HepG2 (cell line): Measurements from ENCODE around the gene ATG2A. TPM values are rescaled to one million over a fixed set of nuclear protein-coding genes. Genes with fewer than 3 reads are reported as not detected.

ENCODE experiments used
- ATM ChIP-seq: fragments of 450-650 bp; IDR thresholded peaks from 2 replicates; pipeline ENCODE4 v1.7.1; 2017; ENCODE audit warnings: mild to moderate bottlenecking, borderline replicate concordance
- CENPT ChIP-seq: sonication (generic); formaldehyde crosslinking; IDR thresholded peaks from 2 replicates; pipeline ENCODE4 v1.8.0; 2022; ENCODE audit warnings: low read depth, mild to moderate bottlenecking, moderate library complexity, missing genetic modification reagents
- HDAC1 ChIP-seq: sonication (generic); formaldehyde crosslinking; IDR thresholded peaks from 2 replicates; pipeline ENCODE4 v1.5.1; 2020; ENCODE audit warnings: mild to moderate bottlenecking, missing genetic modification reagents
- NFYB ChIP-seq: sonication (generic); formaldehyde crosslinking; IDR thresholded peaks from 2 replicates; pipeline ENCODE4 v1.4.0; 2020; ENCODE audit warnings: missing genetic modification reagents
- NRL ChIP-seq: sonication (generic); formaldehyde crosslinking; IDR thresholded peaks from 2 replicates; pipeline ENCODE4 v1.5.0; 2020; ENCODE audit warnings: missing genetic modification reagents, mild to moderate bottlenecking, moderate library complexity, borderline replicate concordance
- SALL1 ChIP-seq: sonication (generic); formaldehyde crosslinking; IDR thresholded peaks from 2 replicates; pipeline ENCODE4 v1.8.0; 2022; ENCODE audit warnings: mild to moderate bottlenecking, missing genetic modification reagents
- SMARCE1 ChIP-seq: fragments of 450-650 bp; IDR thresholded peaks from 2 replicates; pipeline ENCODE4 v1.6.1; 2017; ENCODE audit warnings: borderline replicate concordance
- SP2 ChIP-seq: sonication (generic); formaldehyde crosslinking; IDR thresholded peaks from 2 replicates; pipeline ENCODE4 v1.5.1; 2020; ENCODE audit warnings: mild to moderate bottlenecking, missing genetic modification reagents
- TEAD2 ChIP-seq: sonication (generic); formaldehyde crosslinking; IDR thresholded peaks from 2 replicates; pipeline ENCODE4 v1.9.0; 2021; ENCODE audit warnings: missing genetic modification reagents
- ZBTB38 ChIP-seq: sonication (generic); formaldehyde crosslinking; IDR thresholded peaks from 2 replicates; pipeline ENCODE4 v1.5.1; 2020; ENCODE audit warnings: mild to moderate bottlenecking, missing genetic modification reagents
- ZFP41 ChIP-seq: sonication (generic); formaldehyde crosslinking; IDR thresholded peaks from 2 replicates; pipeline ENCODE4 v1.4.0; 2020; ENCODE audit warnings: mild to moderate bottlenecking, missing genetic modification reagents, borderline replicate concordance
- ZNF136 ChIP-seq: sonication (generic); formaldehyde crosslinking; IDR thresholded peaks from 2 replicates; pipeline ENCODE4 v1.8.1; 2022; ENCODE audit warnings: low read depth, mild to moderate bottlenecking, moderate library complexity, missing genetic modification reagents
- ZNF335 ChIP-seq: sonication (generic); formaldehyde crosslinking; IDR thresholded peaks from 2 replicates; pipeline ENCODE4 v1.4.0; 2020; ENCODE audit warnings: missing genetic modification reagents
- ZNF720 ChIP-seq: sonication (generic); formaldehyde crosslinking; IDR thresholded peaks from 2 replicates; pipeline ENCODE4 v1.4.0; 2020; ENCODE audit warnings: missing genetic modification reagents
- ZNF816 ChIP-seq: sonication (generic); formaldehyde crosslinking; IDR thresholded peaks from 2 replicates; pipeline ENCODE4 v1.8.0; 2022; ENCODE audit warnings: missing genetic modification reagents, mild to moderate bottlenecking, borderline replicate concordance
- ZNF83 ChIP-seq: sonication (generic); formaldehyde crosslinking; IDR thresholded peaks from 2 replicates; pipeline ENCODE4 v1.4.0; 2020; ENCODE audit warnings: missing genetic modification reagents, mild to moderate bottlenecking, borderline replicate concordance
- ZNF879 ChIP-seq: sonication (generic); formaldehyde crosslinking; IDR thresholded peaks from 2 replicates; pipeline ENCODE4 v1.8.1; 2023; ENCODE audit warnings: missing genetic modification reagents
- polyA plus RNA-seq, 8 experiments: library from polyadenylated mRNA; depleted of rRNA in 3 of 8; stranded (reverse) in 7 of 8; unstranded in 1 of 8; fragments of >200 nt; fragmentation: Illumina TruSeq in 4 of 8; extraction: Trizol in 4 of 8; gene quantifications; 2 replicates each; pipeline versions ENCODE4 v1.2.1 to v1.2.3, GENCODE V29; 2011 to 2016; ENCODE audit warnings: low read depth in 4 of 8, missing spikeins in 1 of 8, mixed read lengths in 1 of 8; ENCODE audit not compliant: insufficient read depth in 1 of 8
- total RNA-seq, 5 experiments: library from RNA; depleted of rRNA; stranded (reverse); fragments of >200 nt; fragmentation: Illumina TruSeq; extraction: Trizol; gene quantifications; 2 replicates each; pipeline ENCODE4 v1.2.3, GENCODE V29; 2016; ENCODE audit warnings: low read depth in 1 of 5
- TF ChIP-seq, protein P1 (sequence below): fragments of 450-650 bp; IDR thresholded peaks from 2 replicates; pipeline ENCODE4 v1.6.1; 2017
- TF ChIP-seq, protein P2 (sequence below): IDR thresholded peaks from 2 replicates; pipeline ENCODE4 v1.6.1; 2016; ENCODE audit warnings: mild to moderate bottlenecking
- TF ChIP-seq, protein P3 (sequence below): sonication (generic); formaldehyde crosslinking; IDR thresholded peaks from 2 replicates; pipeline ENCODE4 v1.8.1; 2023; ENCODE audit warnings: missing genetic modification reagents, inconsistent platforms, borderline replicate concordance
- TF ChIP-seq, protein P4 (sequence below): IDR thresholded peaks from 2 replicates; pipeline ENCODE4 v1.6.1; 2012; ENCODE audit warnings: low read length, improper control_type of control experiment
- TF ChIP-seq, protein P5 (sequence below), 2 experiments: fragments of 450-650 bp in 1 of 2; sonication (generic) in 1 of 2; formaldehyde crosslinking; IDR thresholded peaks; 2 replicates each; pipeline versions ENCODE4 v1.5.0 to v1.8.0; 2020 to 2022; ENCODE audit warnings: mild to moderate bottlenecking in 1 of 2, missing genetic modification reagents in 1 of 2

The ATG2A gene
- total and polyA plus RNA-seq, 2 of the 13 experiments (the other 11 are each of a cell fraction or from before 2014, with no cell fraction given): 6.7 to 8.0 TPM

DNA sequence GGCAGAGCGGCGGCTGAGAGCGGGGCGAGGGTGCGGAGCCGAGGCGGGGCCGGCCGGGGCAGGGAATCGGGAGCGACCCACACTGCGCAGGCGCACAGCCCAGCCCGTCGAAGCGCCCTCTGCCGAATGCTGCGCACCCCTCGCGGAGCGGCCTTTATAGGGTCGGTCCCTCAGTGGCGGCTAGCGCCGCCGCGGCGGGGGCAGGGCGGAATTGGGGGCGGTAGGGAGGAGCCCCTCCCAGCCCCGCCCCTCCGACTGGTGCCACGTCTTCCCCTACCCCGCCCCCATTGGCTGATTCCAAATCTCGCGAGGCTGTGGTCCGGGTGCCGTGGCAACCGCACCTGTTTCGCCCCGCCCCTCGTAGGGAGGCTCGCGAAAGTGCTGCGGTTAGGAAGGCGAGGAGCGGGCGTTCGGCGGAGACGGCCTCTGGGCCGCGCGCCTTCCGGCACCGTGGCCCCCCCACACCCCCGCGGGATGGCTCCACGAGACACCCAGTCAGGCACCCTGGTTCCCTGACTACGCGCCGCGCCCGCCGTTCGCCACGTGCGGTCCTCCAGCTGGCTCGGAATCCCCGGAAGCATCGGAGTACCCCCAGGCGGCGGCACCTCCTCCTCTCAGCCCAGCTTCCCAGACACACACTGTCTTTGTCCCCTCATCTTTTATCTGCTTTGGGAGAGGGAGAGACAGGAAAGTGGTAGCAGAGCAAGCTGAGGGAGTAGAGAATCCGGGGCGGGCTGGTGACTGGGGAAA is 38.3 kb downstream of the ATG2A start, which contains the start of gene EHD1 (continued):
- no peak for TF ChIP-seq CENPT
- TF ChIP-seq ZNF83 (CRISPR knock-in tag): no peak
- no peak for TF ChIP-seq ATM
- TF ChIP-seq, protein P1, sequence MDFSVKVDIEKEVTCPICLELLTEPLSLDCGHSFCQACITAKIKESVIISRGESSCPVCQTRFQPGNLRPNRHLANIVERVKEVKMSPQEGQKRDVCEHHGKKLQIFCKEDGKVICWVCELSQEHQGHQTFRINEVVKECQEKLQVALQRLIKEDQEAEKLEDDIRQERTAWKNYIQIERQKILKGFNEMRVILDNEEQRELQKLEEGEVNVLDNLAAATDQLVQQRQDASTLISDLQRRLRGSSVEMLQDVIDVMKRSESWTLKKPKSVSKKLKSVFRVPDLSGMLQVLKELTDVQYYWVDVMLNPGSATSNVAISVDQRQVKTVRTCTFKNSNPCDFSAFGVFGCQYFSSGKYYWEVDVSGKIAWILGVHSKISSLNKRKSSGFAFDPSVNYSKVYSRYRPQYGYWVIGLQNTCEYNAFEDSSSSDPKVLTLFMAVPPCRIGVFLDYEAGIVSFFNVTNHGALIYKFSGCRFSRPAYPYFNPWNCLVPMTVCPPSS: no peak
- TF ChIP-seq, protein P2, sequence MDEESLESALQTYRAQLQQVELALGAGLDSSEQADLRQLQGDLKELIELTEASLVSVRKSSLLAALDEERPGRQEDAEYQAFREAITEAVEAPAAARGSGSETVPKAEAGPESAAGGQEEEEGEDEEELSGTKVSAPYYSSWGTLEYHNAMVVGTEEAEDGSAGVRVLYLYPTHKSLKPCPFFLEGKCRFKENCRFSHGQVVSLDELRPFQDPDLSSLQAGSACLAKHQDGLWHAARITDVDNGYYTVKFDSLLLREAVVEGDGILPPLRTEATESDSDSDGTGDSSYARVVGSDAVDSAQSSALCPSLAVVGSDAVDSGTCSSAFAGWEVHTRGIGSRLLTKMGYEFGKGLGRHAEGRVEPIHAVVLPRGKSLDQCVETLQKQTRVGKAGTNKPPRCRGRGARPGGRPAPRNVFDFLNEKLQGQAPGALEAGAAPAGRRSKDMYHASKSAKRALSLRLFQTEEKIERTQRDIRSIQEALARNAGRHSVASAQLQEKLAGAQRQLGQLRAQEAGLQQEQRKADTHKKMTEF (CRISPR knock-in tag): peak; percentile 94
- no peak; the same call in 1 of the 2 replicates for TF ChIP-seq ZNF816 (CRISPR knock-in tag)
- TF ChIP-seq ZFP41 (CRISPR knock-in tag): no peak
- TF ChIP-seq NRL (CRISPR knock-in tag): no peak; the same call in none of the 2 replicates
- TF ChIP-seq, protein P3, sequence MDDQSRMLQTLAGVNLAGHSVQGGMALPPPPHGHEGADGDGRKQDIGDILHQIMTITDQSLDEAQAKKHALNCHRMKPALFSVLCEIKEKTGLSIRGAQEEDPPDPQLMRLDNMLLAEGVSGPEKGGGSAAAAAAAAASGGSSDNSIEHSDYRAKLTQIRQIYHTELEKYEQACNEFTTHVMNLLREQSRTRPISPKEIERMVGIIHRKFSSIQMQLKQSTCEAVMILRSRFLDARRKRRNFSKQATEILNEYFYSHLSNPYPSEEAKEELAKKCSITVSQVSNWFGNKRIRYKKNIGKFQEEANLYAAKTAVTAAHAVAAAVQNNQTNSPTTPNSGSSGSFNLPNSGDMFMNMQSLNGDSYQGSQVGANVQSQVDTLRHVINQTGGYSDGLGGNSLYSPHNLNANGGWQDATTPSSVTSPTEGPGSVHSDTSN: no peak
- TF ChIP-seq SMARCE1: no peak
- no peak for TF ChIP-seq ZNF879 (CRISPR knock-in tag)
- no peak for TF ChIP-seq TEAD2 (CRISPR knock-in tag)
- TF ChIP-seq ZNF136 (CRISPR knock-in tag): 0 out of 2 replicates have a peak, but pooled peaks have one; percentile 30
- no peak; the same call in 1 of the 2 replicates for TF ChIP-seq SALL1 (CRISPR knock-in tag)
- TF ChIP-seq SP2 (CRISPR knock-in tag): peak; percentile 69
- TF ChIP-seq ZNF720: no peak
- TF ChIP-seq ZBTB38: peak; percentile 81; the same call in 1 of the 2 replicates
- peak; percentile 68 for TF ChIP-seq NFYB
- TF ChIP-seq, protein P4, sequence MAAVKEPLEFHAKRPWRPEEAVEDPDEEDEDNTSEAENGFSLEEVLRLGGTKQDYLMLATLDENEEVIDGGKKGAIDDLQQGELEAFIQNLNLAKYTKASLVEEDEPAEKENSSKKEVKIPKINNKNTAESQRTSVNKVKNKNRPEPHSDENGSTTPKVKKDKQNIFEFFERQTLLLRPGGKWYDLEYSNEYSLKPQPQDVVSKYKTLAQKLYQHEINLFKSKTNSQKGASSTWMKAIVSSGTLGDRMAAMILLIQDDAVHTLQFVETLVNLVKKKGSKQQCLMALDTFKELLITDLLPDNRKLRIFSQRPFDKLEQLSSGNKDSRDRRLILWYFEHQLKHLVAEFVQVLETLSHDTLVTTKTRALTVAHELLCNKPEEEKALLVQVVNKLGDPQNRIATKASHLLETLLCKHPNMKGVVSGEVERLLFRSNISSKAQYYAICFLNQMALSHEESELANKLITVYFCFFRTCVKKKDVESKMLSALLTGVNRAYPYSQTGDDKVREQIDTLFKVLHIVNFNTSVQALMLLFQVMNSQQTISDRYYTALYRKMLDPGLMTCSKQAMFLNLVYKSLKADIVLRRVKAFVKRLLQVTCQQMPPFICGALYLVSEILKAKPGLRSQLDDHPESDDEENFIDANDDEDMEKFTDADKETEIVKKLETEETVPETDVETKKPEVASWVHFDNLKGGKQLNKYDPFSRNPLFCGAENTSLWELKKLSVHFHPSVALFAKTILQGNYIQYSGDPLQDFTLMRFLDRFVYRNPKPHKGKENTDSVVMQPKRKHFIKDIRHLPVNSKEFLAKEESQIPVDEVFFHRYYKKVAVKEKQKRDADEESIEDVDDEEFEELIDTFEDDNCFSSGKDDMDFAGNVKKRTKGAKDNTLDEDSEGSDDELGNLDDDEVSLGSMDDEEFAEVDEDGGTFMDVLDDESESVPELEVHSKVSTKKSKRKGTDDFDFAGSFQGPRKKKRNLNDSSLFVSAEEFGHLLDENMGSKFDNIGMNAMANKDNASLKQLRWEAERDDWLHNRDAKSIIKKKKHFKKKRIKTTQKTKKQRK: no peak
- TF ChIP-seq, protein P5, sequence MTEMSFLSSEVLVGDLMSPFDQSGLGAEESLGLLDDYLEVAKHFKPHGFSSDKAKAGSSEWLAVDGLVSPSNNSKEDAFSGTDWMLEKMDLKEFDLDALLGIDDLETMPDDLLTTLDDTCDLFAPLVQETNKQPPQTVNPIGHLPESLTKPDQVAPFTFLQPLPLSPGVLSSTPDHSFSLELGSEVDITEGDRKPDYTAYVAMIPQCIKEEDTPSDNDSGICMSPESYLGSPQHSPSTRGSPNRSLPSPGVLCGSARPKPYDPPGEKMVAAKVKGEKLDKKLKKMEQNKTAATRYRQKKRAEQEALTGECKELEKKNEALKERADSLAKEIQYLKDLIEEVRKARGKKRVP (CRISPR knock-in tag; IDR thresholded peaks at IDR 0.05): 0 out of 4 replicates have a peak, but pooled peaks of 1 of the 2 experiments have one; percentile 43
- peak; percentile 84 for TF ChIP-seq HDAC1 (CRISPR knock-in tag)
- TF ChIP-seq ZNF335 (CRISPR knock-in tag): no peak
